ENCODE measurements around the gene SUPT4H1. TPM values are rescaled to one million over a fixed set of nuclear protein-coding genes. Genes with fewer than 3 reads are reported as not detected.

Gene SUPT4H1
- total and polyA plus RNA-seq, 9 of the 15 experiments (the other 6 are each of a cell fraction or from before 2014, with no cell fraction given), result 62.1 to 320 (median 117) TPM

- Histone ChIP-seq H3K36me3 (ENCODE audit: control insufficient read depth, insufficient read depth, low read length) (no peaks in the 10 kb centered on the region), H3K27me3 (ENCODE audit: control insufficient read depth in 2 of 2, insufficient read depth in 2 of 2, low read length in 2 of 2) (no peaks in the 10 kb centered on the region), H4K20me1 (replicated peaks; ENCODE audit: control insufficient read depth, insufficient read depth, low read length) (no peaks in the 10 kb centered on the region), H3K9me3 (replicated peaks; ENCODE audit: control insufficient read depth, insufficient read depth, low read depth, low read length) (no peaks in the 10 kb centered on the region), H3K9ac (ENCODE audit: insufficient read depth in 1 of 2, low read depth in 2 of 2, low read length in 2 of 2) (peak overlapping the region in 1 of 2 experiments; percentile 30; a peak in 1 of 4 replicates), H3K27ac (ENCODE audit: extremely low read depth, low read depth, low read length) (no peak overlapping the region), H3K4me2 (ENCODE audit: insufficient read depth, low read length) (no peak overlapping the region), H3K9me1 (ENCODE audit: control insufficient read depth, insufficient read depth, low read length) (no peaks in the 10 kb centered on the region), H2AFZ (ENCODE audit: low read depth, low read length) (no peak overlapping the region), H3K4me1 (replicated peaks in 1 of 2; ENCODE audit: control insufficient read depth in 2 of 2, insufficient read depth in 2 of 2, low read length in 2 of 2) (peaks cover 0 to 43% of the 10 kb centered on the region in 2 experiments; a peak in 3 of 5 replicates), H3K4me3 (no peak overlapping the region), H3K79me2 (ENCODE audit: control insufficient read depth, insufficient read depth, low read length) (no peaks in the 10 kb centered on the region)
- in situ Hi-C loops (cut with MboI), result no loop called here
- FAIRE-seq, result no peak
- TF ChIP-seq NR1H2 (CRISPR knock-in tag; IDR thresholded peaks at IDR 0.05) (no peak), HMGN3 (IDR thresholded peaks at IDR 0.05; ENCODE audit: borderline replicate concordance, extremely low read depth, insufficient read length, low read depth, low read length) (no peak), MCM3 (IDR thresholded peaks at IDR 0.05) (no peak), ESRRA (IDR thresholded peaks at IDR 0.05; ENCODE audit: borderline replicate concordance, low read depth) (no peak), RFX1 (IDR thresholded peaks at IDR 0.05) (no peak), THAP7 (CRISPR knock-in tag; IDR thresholded peaks at IDR 0.05) (no peak), KLF6 (CRISPR knock-in tag; IDR thresholded peaks at IDR 0.05; ENCODE audit: borderline replicate concordance) (no peak), FOXM1 (IDR thresholded peaks at IDR 0.05; ENCODE audit: low read depth) (no peak), FOXM1 (CRISPR knock-in tag; IDR thresholded peaks at IDR 0.05; ENCODE audit: low read depth) (no peak), KAT7 (CRISPR knock-in tag; IDR thresholded peaks at IDR 0.05; ENCODE audit: borderline replicate concordance) (no peak), NFE2L1 (tag; IDR thresholded peaks at IDR 0.05; ENCODE audit: borderline replicate concordance, low read depth) (no peak), BRF2 (IDR thresholded peaks at IDR 0.05; ENCODE audit: borderline replicate concordance, insufficient read depth, insufficient read length) (no peak)
- intact Hi-C loops (cut with micrococcal nuclease), result no loop called here
- DNase-seq (ENCODE audit: extremely low read depth in 1 of 4, low spot score in 3 of 4), result no peak
- BruUV-seq (replicated peaks), result no TSS peak
- CTCF ChIA-PET (ENCODE audit: low intra/inter-chr PET ratio), result no interaction called here
- POLR2A ChIA-PET, result interaction anchor here (0.8 to 1.1 kb wide), 2 partner anchors 11 to 115 kb away, joined by 3 read pairs; no protein-coding TSS in a partner anchor
- ATAC-seq, result no peak
- WGBS (ENCODE audit: insufficient coverage, low coverage, missing lambda C conversion rate), result 78% methylated on average over 8 of the region's 9 CpGs
Measured at GRCh38 chr17:58320570-58321323, 31.3 kb downstream of the SUPT4H1 start.
